H1 (cell line): ENCODE results near the gene OBSCN. TPM values are rescaled to one million over a fixed set of nuclear protein-coding genes. Genes with fewer than 3 reads are reported as not detected.

Source experiments
- CTCF ChIA-PET: fragments of 300-600 bp; sonication (Branson Sonifier 250); formaldehyde crosslinking; loops from one replicate; lab custom pipeline; 2021; ENCODE audit not compliant: partially characterized antibody; lab: Charles Lee
- POLR2A ChIA-PET: fragments of 300-600 bp; sonication (Branson Sonifier 250); formaldehyde crosslinking; loops from one replicate; lab custom pipeline; 2021; ENCODE audit warnings: inconsistent platforms; ENCODE audit not compliant: partially characterized antibody; lab: Charles Lee
- DNase-seq, 2 experiments: peaks; one replicate each; pipeline versions ENCODE4 v3.0.0 to v3.0.0-alpha.2; 2010 to 2022; ENCODE audit warnings: low spot score in 2 of 2, low read depth in 1 of 2, mixed read lengths in 1 of 2
- FAIRE-seq: peaks from 2 replicates; lab custom pipeline; 2011; peaks lifted over from hg19 to GRCh38; lab: Jason Lieb, UNC
- H2AFZ ChIP-seq: 2 replicates; pipeline ENCODE4 v1.8.1; 2012; ENCODE audit warnings: low read length, inconsistent platforms
- H2AK5ac ChIP-seq: 2 replicates; pipeline ENCODE4 v1.6.1; 2013; ENCODE audit warnings: low read depth, low read length
- H2BK120ac ChIP-seq: replicated peaks from 2 replicates; pipeline ENCODE3; 2013; ENCODE audit warnings: low read depth, low read length, inconsistent platforms
- H2BK12ac ChIP-seq: 2 replicates; pipeline ENCODE4 v1.6.1; 2013; ENCODE audit warnings: low read depth, low read length
- H2BK15ac ChIP-seq: 2 replicates; pipeline ENCODE4 v1.6.1; 2013; ENCODE audit warnings: low read length
- H2BK20ac ChIP-seq: 2 replicates; pipeline ENCODE4 v1.6.1; 2013; ENCODE audit warnings: low read length
- H2BK5ac ChIP-seq: 2 replicates; pipeline ENCODE4 v1.6.1; 2013; ENCODE audit warnings: low read depth, low read length
- H3K14ac ChIP-seq: 2 replicates; pipeline ENCODE4 v1.6.1; 2013; ENCODE audit warnings: inconsistent platforms; ENCODE audit not compliant: insufficient read length
- H3K18ac ChIP-seq: 2 replicates; pipeline ENCODE4 v1.6.1; 2013; ENCODE audit warnings: low read length; ENCODE audit errors: extremely low read depth
- H3K23ac ChIP-seq: 2 replicates; pipeline ENCODE4 v1.6.1; 2013; ENCODE audit warnings: inconsistent platforms; ENCODE audit not compliant: insufficient read length
- H3K23me2 ChIP-seq: 2 replicates; pipeline ENCODE4 v1.6.1; 2013; ENCODE audit warnings: low read depth, low read length
- H3K27ac ChIP-seq: 2 replicates; pipeline ENCODE4 v1.6.1; 2011; ENCODE audit warnings: low read depth, low read length, inconsistent platforms
- H3K27me3 ChIP-seq, 4 experiments: replicated peaks in 1 of 4; 1 replicate in 1 of 4; 2 replicates in 3 of 4; pipeline versions ENCODE4 v1.6.1 to v1.8.1; 2011 to 2013; ENCODE audit warnings: low read length in 3 of 4, mild to moderate bottlenecking in 3 of 4, inconsistent platforms in 2 of 4, mixed read lengths in 2 of 4, moderate library complexity in 1 of 4; ENCODE audit not compliant: control insufficient read depth in 3 of 4, insufficient read depth in 3 of 4; ENCODE audit errors: extremely low read depth in 1 of 4
- H3K36me3 ChIP-seq, 4 experiments: 2 replicates each; pipeline versions ENCODE4 v1.6.1 to v1.8.1; 2011 to 2013; ENCODE audit warnings: mild to moderate bottlenecking in 4 of 4, low read length in 3 of 4, moderate library complexity in 2 of 4, control low read depth in 1 of 4, inconsistent platforms in 1 of 4; ENCODE audit not compliant: insufficient read depth in 4 of 4, control insufficient read depth in 2 of 4
- H3K4ac ChIP-seq: replicated peaks from 2 replicates; pipeline ENCODE3; 2013; ENCODE audit warnings: low read length, low read depth, mixed read lengths, inconsistent platforms; ENCODE audit not compliant: insufficient read length
- H3K4me1 ChIP-seq, 4 experiments: replicated peaks in 1 of 4; 1 replicate in 1 of 4; 2 replicates in 3 of 4; pipeline versions ENCODE4 v1.6.1 to v1.8.1; 2011 to 2013; ENCODE audit warnings: low read length in 3 of 4, inconsistent platforms in 2 of 4, mixed read lengths in 1 of 4; ENCODE audit not compliant: insufficient read depth in 4 of 4, control insufficient read depth in 3 of 4
- H3K4me2 ChIP-seq, 2 experiments: 2 replicates each; pipeline versions ENCODE4 v1.6.1 to v1.8.1; 2011 to 2013; ENCODE audit warnings: low read depth in 2 of 2, low read length in 2 of 2, control low read depth in 1 of 2, inconsistent platforms in 1 of 2, mild to moderate bottlenecking in 1 of 2; ENCODE audit not compliant: insufficient read depth in 1 of 2
- H3K4me3 ChIP-seq, 4 experiments: fragments of 200-600, 300-600 bp in 1 of 4; sonication (generic), shearing (Covaris generic), sonication (Bioruptor Twin) in 1 of 4; 2 replicates each; pipeline versions ENCODE4 v1.5.1 to v1.8.1; 2011 to 2016; ENCODE audit warnings: low read length in 4 of 4, low read depth in 3 of 4, control low read depth in 2 of 4, inconsistent platforms in 2 of 4, mild to moderate bottlenecking in 2 of 4, mixed read lengths in 1 of 4, moderate library complexity in 1 of 4; ENCODE audit not compliant: insufficient read depth in 2 of 4; ENCODE audit errors: extremely low read depth in 1 of 4
- H3K56ac ChIP-seq: replicated peaks from 2 replicates; pipeline ENCODE3; 2013; ENCODE audit warnings: low read depth, mild to moderate bottlenecking, mixed read lengths, low read length, inconsistent platforms; ENCODE audit not compliant: insufficient read length
- H3K79me1 ChIP-seq: 2 replicates; pipeline ENCODE4 v1.6.1; 2013; ENCODE audit warnings: low read depth, low read length, control low read depth
- H3K79me2 ChIP-seq, 2 experiments: 2 replicates each; pipeline versions ENCODE4 v1.6.1 to v1.8.1; 2012 to 2013; ENCODE audit warnings: low read length in 2 of 2, mild to moderate bottlenecking in 2 of 2, inconsistent platforms in 1 of 2; ENCODE audit not compliant: insufficient read depth in 2 of 2, control insufficient read depth in 1 of 2
- H3K9ac ChIP-seq, 4 experiments: replicated peaks in 1 of 4; 1 replicate in 1 of 4; 2 replicates in 3 of 4; pipeline versions ENCODE4 v1.6.1 to v1.8.1; 2011 to 2013; ENCODE audit warnings: low read depth in 3 of 4, low read length in 3 of 4, control low read depth in 2 of 4, mild to moderate bottlenecking in 2 of 4, moderate library complexity in 2 of 4, inconsistent platforms in 1 of 4; ENCODE audit errors: extremely low read depth in 1 of 4
- H3K9me3 ChIP-seq, 2 experiments: 2 replicates each; pipeline versions ENCODE4 v1.6.1 to v1.8.1; 2012 to 2013; ENCODE audit warnings: mild to moderate bottlenecking in 2 of 2, moderate library complexity in 2 of 2, control low read depth in 1 of 2, inconsistent platforms in 1 of 2, low read depth in 1 of 2, low read length in 1 of 2, mixed read lengths in 1 of 2; ENCODE audit not compliant: insufficient read depth in 2 of 2
- H4K20me1 ChIP-seq, 2 experiments: replicated peaks in 1 of 2; 2 replicates each; pipeline versions ENCODE3 to v1.8.1; 2011 to 2013; ENCODE audit warnings: inconsistent platforms in 2 of 2, low read length in 2 of 2, mild to moderate bottlenecking in 1 of 2; ENCODE audit not compliant: insufficient read depth in 2 of 2, control insufficient read depth in 1 of 2
- H4K5ac ChIP-seq: 2 replicates; pipeline ENCODE4 v1.6.1; 2013; ENCODE audit warnings: low read length, low read depth, mixed read lengths, inconsistent platforms; ENCODE audit not compliant: insufficient read length
- H4K8ac ChIP-seq: 2 replicates; pipeline ENCODE4 v1.8.0; 2013; ENCODE audit warnings: mild to moderate bottlenecking, moderate library complexity, low read length, inconsistent platforms; ENCODE audit not compliant: insufficient read depth; ENCODE audit errors: extremely low read depth
- H4K91ac ChIP-seq: replicated peaks from 2 replicates; pipeline ENCODE3; 2013; ENCODE audit warnings: low read length, mixed read lengths, inconsistent platforms; ENCODE audit not compliant: insufficient read length
- ASH2L ChIP-seq: fragments of 200-600, 300-600 bp; sonication (generic); IDR thresholded peaks from one replicate; pipeline ENCODE4 v1.7.1; 2017; ENCODE audit warnings: low read length
- BRCA1 ChIP-seq: IDR thresholded peaks from 2 replicates; pipeline ENCODE4 v1.6.1; 2012; ENCODE audit warnings: low read depth, low read length, improper control_type of control experiment
- CHD1 ChIP-seq: IDR thresholded peaks from 2 replicates; pipeline ENCODE4 v1.6.1; 2012; ENCODE audit warnings: low read depth, low read length, improper control_type of control experiment
- CTBP2 ChIP-seq: IDR thresholded peaks from 2 replicates; pipeline ENCODE4 v1.7.0; 2011; ENCODE audit warnings: borderline replicate concordance, mild to moderate bottlenecking, moderate library complexity, mixed read lengths, low read length; ENCODE audit not compliant: insufficient read depth, insufficient read length
- EGR1 ChIP-seq: IDR thresholded peaks from 2 replicates; pipeline ENCODE4 v1.6.1; 2011; ENCODE audit warnings: low read depth, low read length, borderline replicate concordance
- EP300 ChIP-seq, 2 experiments: IDR thresholded peaks; 1 replicate in 1 of 2; 2 replicates in 1 of 2; pipeline ENCODE4 v1.6.1; 2011 to 2012; ENCODE audit warnings: low read depth in 2 of 2, low read length in 2 of 2, mild to moderate bottlenecking in 2 of 2, borderline replicate concordance in 1 of 2, inconsistent platforms in 1 of 2, moderate library complexity in 1 of 2
- GABPA ChIP-seq: IDR thresholded peaks from 2 replicates; pipeline ENCODE4 v1.6.1; 2011; ENCODE audit warnings: mild to moderate bottlenecking, low read length, moderate library complexity, borderline replicate concordance; ENCODE audit not compliant: insufficient read depth
- JUN ChIP-seq: IDR thresholded peaks from 2 replicates; pipeline ENCODE4 v1.6.1; 2011; ENCODE audit warnings: low read depth, mild to moderate bottlenecking, improper control_type of control experiment, low read length
- JUND ChIP-seq: IDR thresholded peaks from 2 replicates; pipeline ENCODE4 v1.6.1; 2011; ENCODE audit warnings: mild to moderate bottlenecking, improper control_type of control experiment, low read length
- KDM1A ChIP-seq: fragments of 200-600, 300-600 bp; sonication (generic); IDR thresholded peaks from 2 replicates; pipeline ENCODE4 v1.7.1; 2016; ENCODE audit warnings: mild to moderate bottlenecking, low read length, borderline replicate concordance
- KDM4A ChIP-seq: IDR thresholded peaks from one replicate; pipeline ENCODE4 v1.7.1; 2012; ENCODE audit warnings: low read depth, mild to moderate bottlenecking, moderate library complexity, low read length, inconsistent platforms; ENCODE audit not compliant: severe bottlenecking
- PHF8 ChIP-seq: fragments of 200-600 bp; sonication (generic); conservative IDR thresholded peaks from 2 replicates; pipeline ENCODE4 v1.7.1; 2012; ENCODE audit warnings: low read depth, mild to moderate bottlenecking, inconsistent platforms, low read length, moderate library complexity
- POLR2AphosphoS5 ChIP-seq: IDR thresholded peaks from 2 replicates; pipeline ENCODE4 v1.6.1; 2011; ENCODE audit warnings: low read depth, low read length
- RBBP5 ChIP-seq: IDR thresholded peaks from 2 replicates; pipeline ENCODE4 v1.7.1; 2012; ENCODE audit warnings: low read depth, mild to moderate bottlenecking, inconsistent platforms, low read length, moderate library complexity, borderline replicate concordance
- SP4 ChIP-seq: IDR thresholded peaks from 2 replicates; pipeline ENCODE4 v1.6.1; 2012; ENCODE audit warnings: low read length, inconsistent platforms
- WGBS, 2 experiments: shearing (Covaris generic) in 1 of 2; methylation state at CpG; one replicate each; pipeline versions ENCODE4 v1.1.6 to v1.1.7; 2013 to 2015; ENCODE audit warnings: low lambda C conversion rate in 2 of 2, mixed read lengths in 2 of 2, inconsistent platforms in 1 of 2, low coverage in 1 of 2, missing lambda C conversion rate in 1 of 2; ENCODE audit not compliant: insufficient replicate concordance in 2 of 2, insufficient coverage in 1 of 2, insufficient read length in 1 of 2; ENCODE audit errors: extremely low coverage in 1 of 2, missing lambda C conversion rate in 1 of 2; 5-methylcytosine and 5-hydroxymethylcytosine counted together
- polyA plus RNA-seq, 7 experiments: library from polyadenylated mRNA; depleted of rRNA in 3 of 7; stranded (reverse) in 5 of 7; unstranded in 2 of 7; fragments of >200 nt in 5 of 7; fragments of 200-250 nt in 2 of 7; gene quantifications; 1 replicate in 5 of 7; 2 replicates in 1 of 7; 4 replicates in 1 of 7; pipeline versions ENCODE4 v1.2.1 to v1.2.3, GENCODE V29; 2011 to 2013; ENCODE audit warnings: missing spikeins in 2 of 7, mixed read lengths in 2 of 7
- total RNA-seq: library from RNA; stranded (reverse); fragmentation: NEBNext Ultra II Directional; extraction: Animal tissue kit (Norgen Biotek cat#: 25700); gene quantifications from 2 replicates; pipeline ENCODE4 v1.2.1, GENCODE V29; 2021

OBSCN gene
- total and polyA plus RNA-seq, 2 of the 8 experiments (the other 6 are each of a cell fraction or from before 2014, with no cell fraction given), result 7.5 to 28.4 TPM

GRCh38 chr1:228329887-228330286 is 122.0 kb downstream of the OBSCN start:
- Histone ChIP-seq H4K20me1 (no peaks in the 10 kb centered on the region), H2AK5ac (no peak overlapping the region), H4K5ac (no peak overlapping the region), H3K27ac (no peak overlapping the region), H3K9ac (no peak overlapping the region), H3K36me3 (no peaks in the 10 kb centered on the region), H3K14ac (no peak overlapping the region), H3K4me2 (no peak overlapping the region), H3K56ac (no peak overlapping the region), H3K9me3 (no peaks in the 10 kb centered on the region), H2BK5ac (no peak overlapping the region), H3K23me2 (no peaks in the 10 kb centered on the region), H4K8ac (no peak overlapping the region), H4K91ac (no peak overlapping the region), H3K4me3 (no peak overlapping the region), H2BK12ac (no peak overlapping the region), H3K23ac (no peak overlapping the region), H3K79me1 (no peaks in the 10 kb centered on the region), H3K18ac (no peak overlapping the region), H2AFZ (no peak overlapping the region), H2BK15ac (no peak overlapping the region), H3K4me1 (no peaks in the 10 kb centered on the region), H3K79me2 (no peaks in the 10 kb centered on the region), H3K4ac (no peak overlapping the region), H2BK20ac (no peak overlapping the region), H2BK120ac (no peak overlapping the region), H3K27me3 (no peaks in the 10 kb centered on the region)
- POLR2A ChIA-PET, result interaction anchor here (1.2 kb wide), 1 partner anchor 7 kb away, joined by 4 read pairs; no protein-coding TSS in a partner anchor
- CTCF ChIA-PET, result interaction anchor here (0.7 to 1.3 kb wide), 5 partner anchors 9 to 199 kb away, joined by 3 read pairs; no protein-coding TSS in a partner anchor
- 87% methylated on average over 2 of the region's 2 CpGs; no CpG with 5 or more reads in 1 of the 2 experiments for WGBS, 2 experiments
- TF ChIP-seq CTBP2 (no peak), PHF8 (no peak), RBBP5 (no peak), KDM4A (no peak), JUND (no peak), POLR2AphosphoS5 (no peak), JUN (no peak), EP300 (IDR thresholded peaks at IDR 0.05; ENCODE audit: borderline replicate concordance in 1 of 2, low read depth in 2 of 2, low read length in 2 of 2) (no peak), GABPA (no peak), ASH2L (no peak), EGR1 (no peak), CHD1 (no peak), SP4 (no peak), BRCA1 (no peak), KDM1A (no peak)
- FAIRE-seq (no peak), DNase-seq (no peak)
